HG03139 (cell line): ENCODE measurements around the gene JAZF1.

Experiments used
- ATAC-seq: cut with Tn5 transposase; IDR thresholded peaks from one replicate; pipeline ENCODE4 v1.9.1; 2021; ENCODE audit not compliant: unreplicated experiment

Gene JAZF1

DNA sequence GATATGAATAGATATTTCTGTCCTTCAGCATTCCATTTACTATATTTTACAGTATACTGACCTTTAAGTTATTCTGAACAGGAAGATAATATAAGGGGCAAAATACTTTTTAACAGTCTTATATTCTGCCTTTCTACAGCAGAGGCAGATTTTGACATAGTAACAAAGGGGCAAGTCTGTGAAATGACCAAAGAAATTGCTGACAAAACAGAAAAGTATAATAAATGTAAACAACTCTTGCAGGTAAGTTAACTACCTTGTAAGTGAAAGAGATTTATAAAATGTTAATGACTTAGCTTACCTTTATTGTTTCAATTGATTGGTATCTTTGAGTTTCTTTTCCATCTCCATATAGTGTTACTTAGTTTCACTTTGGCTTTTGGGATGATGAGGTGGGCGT lies 384.6 kb downstream of the JAZF1 start:
- ATAC-seq = no peak

GRCh38 chr7:27793780-27794179 lies 386.8 kb downstream of the JAZF1 start:
- no peak for ATAC-seq

DNA sequence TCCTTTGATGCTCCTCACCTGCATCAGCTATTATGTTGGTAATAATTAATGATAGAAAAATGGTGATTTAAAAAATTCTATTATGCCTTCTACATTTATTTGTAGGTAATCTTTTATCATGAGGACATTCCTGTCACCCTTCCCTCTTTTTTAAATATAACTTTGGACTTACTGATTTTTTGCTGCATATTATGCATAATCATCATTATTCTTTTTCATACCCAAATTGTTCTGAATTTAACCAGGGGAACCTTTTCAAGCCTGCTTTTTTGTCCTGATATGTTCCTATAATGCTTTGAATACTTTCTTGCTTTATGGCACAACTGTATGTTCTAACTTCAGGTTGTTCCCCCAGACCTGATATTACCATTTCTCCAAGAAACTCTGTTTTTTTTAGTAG lies 392.2 kb downstream of the JAZF1 start:
- ATAC-seq = no peak

GRCh38 chr7:27784399-27785053 lies 396.1 kb downstream of the JAZF1 start:
- no peak for ATAC-seq

DNA sequence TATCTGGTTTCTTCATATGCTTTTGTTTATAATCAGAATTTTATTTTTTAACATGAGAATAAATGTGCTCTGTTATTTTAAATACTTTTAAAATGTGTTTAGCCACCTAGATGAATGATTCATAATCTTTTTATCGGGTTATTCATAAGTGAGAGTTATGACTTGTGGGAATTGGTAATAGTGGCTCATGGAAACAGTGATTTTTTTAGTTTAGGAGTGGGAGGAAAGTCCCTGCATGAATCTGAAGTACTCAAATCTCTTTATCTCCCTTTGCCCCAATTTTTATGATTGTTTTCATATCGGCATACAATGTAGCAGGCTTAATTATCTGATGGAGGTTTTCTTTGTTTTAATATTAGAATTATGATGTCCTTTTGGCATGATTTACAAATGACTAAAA lies 397.7 kb downstream of the JAZF1 start:
- no peak for ATAC-seq

- no peak for ATAC-seq
Observed at GRCh38 chr7:27781188-27781587, 399.4 kb downstream of the JAZF1 start.
